Panc1 (cell line): Measurements from ENCODE around the gene GPR65. TPM values are rescaled to one million over a fixed set of nuclear protein-coding genes. Genes with fewer than 3 reads are reported as not detected.

Source experiments
- ATAC-seq: fragments of 200-7000 bp; cut with Tn5 transposase; 2 replicates; pipeline ENCODE4 v1.9.1; 2020; ENCODE audit warnings: mild to moderate bottlenecking, moderate library complexity
- BruUV-seq: library from RNA; stranded (reverse); fragments of 400-500 nt; replicated peaks from 2 replicates; lab custom pipeline; 2021; lab: Mats Ljungman, UMichigan
- CTCF ChIA-PET: fragments of 300-600 bp; sonication (Branson Sonifier 250); formaldehyde crosslinking; loops from one replicate; lab custom pipeline; 2022; ENCODE audit warnings: antibody characterized with exemption; lab: Charles Lee
- POLR2A ChIA-PET: fragments of 300-600 bp; sonication (Branson Sonifier 250); formaldehyde crosslinking; loops from one replicate; lab custom pipeline; 2022; ENCODE audit warnings: antibody characterized with exemption; lab: Charles Lee
- DNase-seq: peaks from one replicate; pipeline ENCODE4 v3.0.0-alpha.2; 2010; ENCODE audit warnings: low read depth, low spot score
- H3K27ac ChIP-seq: 2 replicates; pipeline ENCODE4 v1.5.1; 2011; ENCODE audit warnings: mild to moderate bottlenecking, low read length, inconsistent platforms
- H3K27me3 ChIP-seq: fragments of 200-500 bp; sonication (Bioruptor generic); 2 replicates; pipeline ENCODE4 v1.6.0; 2014; ENCODE audit warnings: low read length, inconsistent platforms; ENCODE audit not compliant: control insufficient read depth, insufficient read depth
- H3K36me3 ChIP-seq: fragments of 200-500 bp; sonication (Bioruptor generic); 2 replicates; pipeline ENCODE4 v1.5.1; 2014; ENCODE audit warnings: inconsistent platforms, mild to moderate bottlenecking, low read length, moderate library complexity; ENCODE audit not compliant: control insufficient read depth, insufficient read depth
- H3K4me1 ChIP-seq: 2 replicates; pipeline ENCODE4 v1.5.1; 2011; ENCODE audit warnings: inconsistent platforms, mild to moderate bottlenecking, low read length, moderate library complexity; ENCODE audit not compliant: control insufficient read depth, insufficient read depth
- H3K4me3 ChIP-seq, 2 experiments: 2 replicates each; pipeline ENCODE4 v1.5.1; 2011 to 2012; ENCODE audit warnings: low read depth in 2 of 2, low read length in 2 of 2, mild to moderate bottlenecking in 2 of 2, inconsistent platforms in 1 of 2, moderate library complexity in 1 of 2
- H3K9me3 ChIP-seq: fragments of 200-500 bp; sonication (Bioruptor generic); 2 replicates; pipeline ENCODE4 v1.5.1; 2014; ENCODE audit warnings: low read depth, mild to moderate bottlenecking, inconsistent platforms, low read length, moderate library complexity; ENCODE audit not compliant: control insufficient read depth, insufficient read depth
- POLR2AphosphoS5 ChIP-seq: IDR thresholded peaks from 2 replicates; pipeline ENCODE4 v1.6.1; 2012; ENCODE audit warnings: mild to moderate bottlenecking, low read depth, low read length, moderate library complexity
- SIN3A ChIP-seq: IDR thresholded peaks from 2 replicates; pipeline ENCODE4 v1.6.1; 2012; ENCODE audit warnings: low read depth, mild to moderate bottlenecking, low read length, moderate library complexity, borderline replicate concordance; ENCODE audit not compliant: insufficient read depth
- TCF7L2 ChIP-seq: IDR thresholded peaks from 2 replicates; pipeline ENCODE4 v1.6.1; 2011; ENCODE audit warnings: mild to moderate bottlenecking, low read depth, low read length, inconsistent platforms
- in situ Hi-C: cut with HindIII; loops from 2 replicates; pipeline ENCODE4 v1.10.0; 2016; ENCODE audit warnings: low sequenced_read_pairs, low pct_unique_long_range_greater_than_20kb
- intact Hi-C: fragments of 100-400 bp; cut with micrococcal nuclease; formaldehyde crosslinking; loops from one replicate; pipeline ENCODE4 v1.10.0; 2022; ENCODE audit not compliant: unreplicated experiment
- total RNA-seq: library from RNA; stranded (reverse); gene quantifications from one replicate; pipeline ENCODE4 v1.2.1, GENCODE V29; 2021; ENCODE audit not compliant: unreplicated experiment
- TF ChIP-seq, protein P1 (sequence below), 2 experiments: IDR thresholded peaks; 2 replicates each; pipeline ENCODE4 v1.6.1; 2011 to 2012; ENCODE audit warnings: low read depth in 2 of 2, control low read depth in 1 of 2, low read length in 1 of 2, mild to moderate bottlenecking in 1 of 2, moderate library complexity in 1 of 2; ENCODE audit not compliant: insufficient read depth in 1 of 2
- TF ChIP-seq, protein P2 (sequence below): fragments of 450-650 bp; IDR thresholded peaks from 2 replicates; pipeline ENCODE4 v1.5.1; 2017; ENCODE audit warnings: mild to moderate bottlenecking

Gene GPR65
- total RNA-seq, 1 experiment from 2014 or later, result not detected

DNA sequence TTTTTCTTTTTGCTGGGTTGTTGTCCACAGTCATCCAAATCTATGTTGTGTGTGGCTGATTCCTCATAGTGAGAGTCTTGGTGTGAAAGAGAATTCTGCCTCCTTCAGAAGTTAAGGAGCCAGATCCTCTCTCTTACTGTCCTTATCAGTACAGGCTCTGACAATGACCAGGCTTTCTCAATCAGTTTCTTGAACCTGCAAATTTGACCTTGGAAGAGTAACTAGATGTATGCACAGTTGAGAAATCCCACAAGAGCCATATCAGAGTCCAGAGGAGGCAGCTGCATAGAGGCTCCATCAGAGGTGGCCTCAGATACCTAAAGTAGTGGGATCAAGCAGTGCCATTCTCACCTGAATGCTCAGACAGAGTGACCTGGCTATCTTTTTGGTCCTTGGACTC is 6.5 kb upstream of the GPR65 start:
- in situ Hi-C loops, result no loop called here
- ATAC-seq (no peak), DNase-seq (no peak)
- TF ChIP-seq TCF7L2 (no peak), POLR2AphosphoS5 (no peak), SIN3A (no peak)
- TF ChIP-seq, protein P1, sequence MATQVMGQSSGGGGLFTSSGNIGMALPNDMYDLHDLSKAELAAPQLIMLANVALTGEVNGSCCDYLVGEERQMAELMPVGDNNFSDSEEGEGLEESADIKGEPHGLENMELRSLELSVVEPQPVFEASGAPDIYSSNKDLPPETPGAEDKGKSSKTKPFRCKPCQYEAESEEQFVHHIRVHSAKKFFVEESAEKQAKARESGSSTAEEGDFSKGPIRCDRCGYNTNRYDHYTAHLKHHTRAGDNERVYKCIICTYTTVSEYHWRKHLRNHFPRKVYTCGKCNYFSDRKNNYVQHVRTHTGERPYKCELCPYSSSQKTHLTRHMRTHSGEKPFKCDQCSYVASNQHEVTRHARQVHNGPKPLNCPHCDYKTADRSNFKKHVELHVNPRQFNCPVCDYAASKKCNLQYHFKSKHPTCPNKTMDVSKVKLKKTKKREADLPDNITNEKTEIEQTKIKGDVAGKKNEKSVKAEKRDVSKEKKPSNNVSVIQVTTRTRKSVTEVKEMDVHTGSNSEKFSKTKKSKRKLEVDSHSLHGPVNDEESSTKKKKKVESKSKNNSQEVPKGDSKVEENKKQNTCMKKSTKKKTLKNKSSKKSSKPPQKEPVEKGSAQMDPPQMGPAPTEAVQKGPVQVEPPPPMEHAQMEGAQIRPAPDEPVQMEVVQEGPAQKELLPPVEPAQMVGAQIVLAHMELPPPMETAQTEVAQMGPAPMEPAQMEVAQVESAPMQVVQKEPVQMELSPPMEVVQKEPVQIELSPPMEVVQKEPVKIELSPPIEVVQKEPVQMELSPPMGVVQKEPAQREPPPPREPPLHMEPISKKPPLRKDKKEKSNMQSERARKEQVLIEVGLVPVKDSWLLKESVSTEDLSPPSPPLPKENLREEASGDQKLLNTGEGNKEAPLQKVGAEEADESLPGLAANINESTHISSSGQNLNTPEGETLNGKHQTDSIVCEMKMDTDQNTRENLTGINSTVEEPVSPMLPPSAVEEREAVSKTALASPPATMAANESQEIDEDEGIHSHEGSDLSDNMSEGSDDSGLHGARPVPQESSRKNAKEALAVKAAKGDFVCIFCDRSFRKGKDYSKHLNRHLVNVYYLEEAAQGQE (IDR thresholded peaks at IDR 0.05; ENCODE audit: insufficient read depth in 1 of 2, low read depth in 2 of 2, low read length in 1 of 2), result no peak
- TF ChIP-seq, protein P2, sequence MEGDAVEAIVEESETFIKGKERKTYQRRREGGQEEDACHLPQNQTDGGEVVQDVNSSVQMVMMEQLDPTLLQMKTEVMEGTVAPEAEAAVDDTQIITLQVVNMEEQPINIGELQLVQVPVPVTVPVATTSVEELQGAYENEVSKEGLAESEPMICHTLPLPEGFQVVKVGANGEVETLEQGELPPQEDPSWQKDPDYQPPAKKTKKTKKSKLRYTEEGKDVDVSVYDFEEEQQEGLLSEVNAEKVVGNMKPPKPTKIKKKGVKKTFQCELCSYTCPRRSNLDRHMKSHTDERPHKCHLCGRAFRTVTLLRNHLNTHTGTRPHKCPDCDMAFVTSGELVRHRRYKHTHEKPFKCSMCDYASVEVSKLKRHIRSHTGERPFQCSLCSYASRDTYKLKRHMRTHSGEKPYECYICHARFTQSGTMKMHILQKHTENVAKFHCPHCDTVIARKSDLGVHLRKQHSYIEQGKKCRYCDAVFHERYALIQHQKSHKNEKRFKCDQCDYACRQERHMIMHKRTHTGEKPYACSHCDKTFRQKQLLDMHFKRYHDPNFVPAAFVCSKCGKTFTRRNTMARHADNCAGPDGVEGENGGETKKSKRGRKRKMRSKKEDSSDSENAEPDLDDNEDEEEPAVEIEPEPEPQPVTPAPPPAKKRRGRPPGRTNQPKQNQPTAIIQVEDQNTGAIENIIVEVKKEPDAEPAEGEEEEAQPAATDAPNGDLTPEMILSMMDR, result no peak
- Histone ChIP-seq H3K36me3 (no peaks in the 10 kb centered on the region), H3K9me3 (no peaks in the 10 kb centered on the region), H3K27ac (no peak overlapping the region), H3K27me3 (no peaks in the 10 kb centered on the region), H3K4me1 (peaks cover under 1% of the 10 kb centered on the region; the same call in 1 of the 2 replicates), H3K4me3 (no peak overlapping the region)
- intact Hi-C loops, result no loop called here
- BruUV-seq, result no TSS peak
- ChIA-PET CTCF (no interaction called here), POLR2A (no interaction called here)

DNA sequence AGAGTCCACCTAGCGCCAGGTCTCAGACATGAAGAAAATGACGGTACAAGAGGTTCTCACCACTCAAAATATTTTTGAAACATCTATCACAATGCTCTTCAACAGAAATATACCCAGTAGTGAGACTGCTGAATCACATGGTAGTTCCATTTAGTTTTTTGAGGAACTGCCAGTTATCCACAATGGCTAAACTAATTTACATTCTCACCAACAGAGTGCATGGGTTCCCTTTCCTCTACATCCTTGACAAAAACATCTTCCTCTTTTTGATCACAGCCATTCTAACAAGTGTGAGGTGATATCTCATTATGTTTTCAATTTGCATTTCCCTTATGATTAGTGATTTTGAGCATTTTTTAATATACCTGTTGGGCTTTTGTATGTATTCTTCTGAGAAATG is 5.7 kb upstream of the GPR65 start:
- intact Hi-C loops, result no loop called here

More for the DNA sequence above, 5.7 kb upstream of the GPR65 start:
- Histone ChIP-seq H3K4me3 (no peak overlapping the region), H3K27ac (no peak overlapping the region), H3K9me3 (no peaks in the 10 kb centered on the region), H3K4me1 (no peaks in the 10 kb centered on the region), H3K36me3 (no peaks in the 10 kb centered on the region), H3K27me3 (no peaks in the 10 kb centered on the region)
- TF ChIP-seq TCF7L2, result no peak
- no peak for TF ChIP-seq SIN3A
- no peak for TF ChIP-seq POLR2AphosphoS5
- TF ChIP-seq, protein P1 (IDR thresholded peaks at IDR 0.05; ENCODE audit: insufficient read depth in 1 of 2, low read depth in 2 of 2, low read length in 1 of 2), result no peak
- TF ChIP-seq, protein P2, result no peak
- ATAC-seq, result no peak
- no TSS peak for BruUV-seq
- DNase-seq, result no peak
- CTCF ChIA-PET, result no interaction called here
- in situ Hi-C loops, result no loop called here
- POLR2A ChIA-PET, result no interaction called here
